ENCODE data around the gene MRFAP1L1.
"Not testable (repeated sequence)": the region's sequence is repeated elsewhere in the genome, so short reads cannot be mapped to it uniquely, and the experiment has no call there.

The MRFAP1L1 gene

GRCh38 chr4:6709230-6710114, at the start of gene MRFAP1L1:
TSS of gene MRFAP1L1 (minus strand) at chr4:6709865. CDS start at chr4:6709629, 236 bp downstream.
- DNase-seq = peak; percentile 97

GRCh38 chr4:6758728-6759127, 49.1 kb upstream of the MRFAP1L1 start:
- DNase-seq = no peak

GRCh38 chr4:6756345-6756744, 46.7 kb upstream of the MRFAP1L1 start:
- not testable (repeated sequence) for DNase-seq

- DNase-seq = no peak
These were observed 45.6 kb upstream of the MRFAP1L1 start for GRCh38 chr4:6755088-6755753.

GRCh38 chr4:6754481-6755087, 44.9 kb upstream of the MRFAP1L1 start:
- no peak for DNase-seq

GRCh38 chr4:6753891-6754290, 44.2 kb upstream of the MRFAP1L1 start:
- DNase-seq = no peak

GRCh38 chr4:6753103-6753560, 43.5 kb upstream of the MRFAP1L1 start:
- DNase-seq = no peak

GRCh38 chr4:6752486-6752829, 42.8 kb upstream of the MRFAP1L1 start:
- DNase-seq = no peak

- no peak for DNase-seq
These were observed 42.2 kb upstream of the MRFAP1L1 start for GRCh38 chr4:6751611-6752485.

GRCh38 chr4:6750286-6751221, 40.9 kb upstream of the MRFAP1L1 start:
- DNase-seq = no peak

GRCh38 chr4:6749340-6750171, 39.9 kb upstream of the MRFAP1L1 start:
- no peak for DNase-seq

GRCh38 chr4:6748286-6748685, 38.6 kb upstream of the MRFAP1L1 start:
- DNase-seq = no peak

- DNase-seq = no peak
These were observed 37.8 kb upstream of the MRFAP1L1 start for GRCh38 chr4:6747294-6748051.

- no peak for DNase-seq
These were observed 37.1 kb upstream of the MRFAP1L1 start for GRCh38 chr4:6746721-6747293.

- DNase-seq = no peak
These were observed 33.3 kb upstream of the MRFAP1L1 start for GRCh38 chr4:6742989-6743388.

GRCh38 chr4:6742507-6742906, 32.8 kb upstream of the MRFAP1L1 start:
- no peak for DNase-seq

GRCh38 chr4:6740347-6740746, 30.7 kb upstream of the MRFAP1L1 start:
- DNase-seq = no peak

- DNase-seq = no peak
These were observed 30.3 kb upstream of the MRFAP1L1 start for GRCh38 chr4:6739920-6740319.

- DNase-seq = no peak
These were observed 24.6 kb upstream of the MRFAP1L1 start for GRCh38 chr4:6734165-6734786.

Measured in CD4-positive, alpha-beta T cell treated with Interleukin-17A for 4 hours (primary cell).